KMS-11 (cell line): Measurements from ENCODE around the gene NPIPA7.
"Not testable (repeated sequence)": the region's sequence is repeated elsewhere in the genome, so short reads cannot be mapped to it uniquely, and the experiment has no call there.

Source experiments
- H2AFZ ChIP-seq: fragments of 200-600 bp; sonication (generic); 2 replicates; pipeline ENCODE4 v1.6.1; 2016; ENCODE audit warnings: antibody characterized with exemption, mixed run types, low read depth
- H3K27ac ChIP-seq: fragments of 200-600 bp; sonication (generic); 2 replicates; pipeline ENCODE4 v1.6.1; 2016; ENCODE audit warnings: mild to moderate bottlenecking, mixed run types
- H3K27me3 ChIP-seq: fragments of 200-600 bp; sonication (generic); 2 replicates; pipeline ENCODE4 v1.6.1; 2017; ENCODE audit warnings: mild to moderate bottlenecking, low read depth, mixed run types, moderate library complexity; ENCODE audit not compliant: insufficient read depth
- H3K36me3 ChIP-seq: fragments of 200-600 bp; sonication (generic); 2 replicates; pipeline ENCODE4 v1.6.1; 2017; ENCODE audit warnings: mild to moderate bottlenecking, mixed run types; ENCODE audit not compliant: insufficient read depth
- H3K4me1 ChIP-seq: fragments of 200-600 bp; sonication (generic); 2 replicates; pipeline ENCODE4 v1.6.1; 2016; ENCODE audit warnings: mild to moderate bottlenecking, low read depth, mixed run types; ENCODE audit not compliant: poor library complexity, severe bottlenecking
- H3K4me2 ChIP-seq: fragments of 200-600 bp; sonication (generic); 2 replicates; pipeline ENCODE4 v1.7.0; 2016; ENCODE audit warnings: mild to moderate bottlenecking, mixed run types
- H3K4me3 ChIP-seq: fragments of 200-600 bp; sonication (generic); IDR thresholded peaks from 2 replicates; pipeline ENCODE4 v1.6.1; 2017; ENCODE audit warnings: low read depth, low read length, mixed read lengths; ENCODE audit not compliant: insufficient read depth
- H3K79me2 ChIP-seq: fragments of 200-600 bp; sonication (generic); 2 replicates; pipeline ENCODE4 v1.6.1; 2016; ENCODE audit warnings: low read depth, mixed run types; ENCODE audit not compliant: insufficient read depth
- H3K9ac ChIP-seq: fragments of 200-600 bp; sonication (generic); 2 replicates; pipeline ENCODE4 v1.6.1; 2016; ENCODE audit warnings: mild to moderate bottlenecking, mixed run types
- H4K20me1 ChIP-seq: fragments of 200-600 bp; sonication (generic); 2 replicates; pipeline ENCODE4 v1.6.1; 2016; ENCODE audit warnings: mild to moderate bottlenecking, mixed run types; ENCODE audit not compliant: insufficient read depth

NPIPA7 gene

GRCh38 chr16:16367285-16367628 is 11.7 kb upstream of the NPIPA7 start:
- H3K4me1 ChIP-seq, H4K20me1 ChIP-seq, H3K79me2 ChIP-seq, H2AFZ ChIP-seq, H3K36me3 ChIP-seq, H3K27me3 ChIP-seq, H3K4me3 ChIP-seq, H3K27ac ChIP-seq, H3K9ac ChIP-seq, H3K4me2 ChIP-seq: not testable (repeated sequence)

- H3K4me2 ChIP-seq, H3K4me3 ChIP-seq, H3K79me2 ChIP-seq, H2AFZ ChIP-seq, H4K20me1 ChIP-seq, H3K27me3 ChIP-seq, H3K9ac ChIP-seq, H3K27ac ChIP-seq, H3K4me1 ChIP-seq, H3K36me3 ChIP-seq: not testable (repeated sequence)
Measured at GRCh38 chr16:16369081-16369856, 9.7 kb upstream of the NPIPA7 start.

GRCh38 chr16:16371136-16371735 is 7.7 kb upstream of the NPIPA7 start:
- not testable (repeated sequence) for H3K4me3 ChIP-seq, H3K27ac ChIP-seq, H3K4me1 ChIP-seq, H2AFZ ChIP-seq, H3K79me2 ChIP-seq, H3K36me3 ChIP-seq, H3K27me3 ChIP-seq, H3K4me2 ChIP-seq, H3K9ac ChIP-seq, H4K20me1 ChIP-seq

GRCh38 chr16:16374192-16374591 is 4.7 kb upstream of the NPIPA7 start:
- not testable (repeated sequence) for H3K4me3 ChIP-seq, H3K4me1 ChIP-seq

GRCh38 chr16:16399685-16400084 is 20.7 kb downstream of the NPIPA7 start:
- H3K79me2 ChIP-seq, H3K4me3 ChIP-seq, H3K27me3 ChIP-seq, H3K9ac ChIP-seq, H4K20me1 ChIP-seq, H3K27ac ChIP-seq, H2AFZ ChIP-seq, H3K4me2 ChIP-seq, H3K36me3 ChIP-seq, H3K4me1 ChIP-seq: not testable (repeated sequence)

More at GRCh38 chr16:16374192-16374591, 4.7 kb upstream of the NPIPA7 start:
- H4K20me1 ChIP-seq, H3K36me3 ChIP-seq, H3K79me2 ChIP-seq, H2AFZ ChIP-seq, H3K9ac ChIP-seq, H3K27ac ChIP-seq, H3K27me3 ChIP-seq, H3K4me2 ChIP-seq: not testable (repeated sequence)

- not testable (repeated sequence) for H4K20me1 ChIP-seq, H3K27ac ChIP-seq, H3K9ac ChIP-seq, H3K27me3 ChIP-seq, H2AFZ ChIP-seq, H3K36me3 ChIP-seq, H3K79me2 ChIP-seq, H3K4me1 ChIP-seq, H3K4me2 ChIP-seq, H3K4me3 ChIP-seq
Measured at GRCh38 chr16:16402333-16402732, 23.4 kb downstream of the NPIPA7 start.

- not testable (repeated sequence) for H3K4me3 ChIP-seq, H4K20me1 ChIP-seq, H3K27me3 ChIP-seq, H3K36me3 ChIP-seq, H3K9ac ChIP-seq, H2AFZ ChIP-seq, H3K27ac ChIP-seq, H3K4me1 ChIP-seq, H3K79me2 ChIP-seq, H3K4me2 ChIP-seq
Measured at GRCh38 chr16:16404283-16404682, 25.3 kb downstream of the NPIPA7 start.

- not testable (repeated sequence) for H3K4me3 ChIP-seq, H3K36me3 ChIP-seq, H2AFZ ChIP-seq, H3K27ac ChIP-seq, H3K4me2 ChIP-seq, H4K20me1 ChIP-seq, H3K9ac ChIP-seq, H3K4me1 ChIP-seq, H3K27me3 ChIP-seq, H3K79me2 ChIP-seq
Measured at GRCh38 chr16:16405421-16405820, 26.5 kb downstream of the NPIPA7 start.

- not testable (repeated sequence) for H3K4me1 ChIP-seq, H3K79me2 ChIP-seq, H3K4me3 ChIP-seq, H3K27me3 ChIP-seq, H4K20me1 ChIP-seq, H2AFZ ChIP-seq, H3K27ac ChIP-seq, H3K4me2 ChIP-seq, H3K9ac ChIP-seq, H3K36me3 ChIP-seq
Measured at GRCh38 chr16:16408430-16408829, 29.5 kb downstream of the NPIPA7 start.

GRCh38 chr16:16413773-16414172 is 34.8 kb downstream of the NPIPA7 start:
- not testable (repeated sequence) for H4K20me1 ChIP-seq, H3K4me3 ChIP-seq, H3K4me1 ChIP-seq, H3K79me2 ChIP-seq, H3K9ac ChIP-seq, H3K36me3 ChIP-seq, H3K4me2 ChIP-seq, H3K27ac ChIP-seq, H2AFZ ChIP-seq, H3K27me3 ChIP-seq
